HepG2 (cell line): Measurements from ENCODE around the gene LMCD1. TPM values are rescaled to one million over a fixed set of nuclear protein-coding genes. Genes with fewer than 3 reads are reported as not detected.

Experiments
- ATAC-seq: fragments of 200-7000 bp; cut with Tn5 transposase; 3 replicates; pipeline ENCODE4 v1.9.1; 2020; ENCODE audit warnings: mild to moderate bottlenecking, moderate library complexity
- BruUV-seq: library from RNA; stranded (reverse); fragments of 400-500 nt; replicated peaks from 2 replicates; lab custom pipeline; 2021; lab: Mats Ljungman, UMichigan
- CTCF ChIA-PET: fragments of 300-600 bp; formaldehyde crosslinking; extraction: SDS; loops from one replicate; lab custom pipeline; 2021; ENCODE audit warnings: low total read pairs, inconsistent platforms, low intra/inter-chr PET ratio; lab: Yijun Ruan, JAX
- POLR2A ChIA-PET: fragments of 350-600 bp; sonication (Branson Sonifier 250); formaldehyde crosslinking; loops from one replicate; lab custom pipeline; 2020; ENCODE audit warnings: antibody characterized with exemption, inconsistent platforms; lab: Yijun Ruan, JAX
- DNase-seq: peaks from one replicate; pipeline ENCODE4 v3.0.0-alpha.2; 2015; ENCODE audit warnings: low spot score
- FAIRE-seq: peaks from 3 replicates; lab custom pipeline; 2011; peaks lifted over from hg19 to GRCh38; lab: Jason Lieb, UNC
- H2AFZ ChIP-seq: one replicate; pipeline ENCODE4 v1.6.1; 2011; ENCODE audit warnings: low read length, inconsistent platforms
- H3K27ac ChIP-seq: fragments of 300-600 bp; 3 replicates; pipeline ENCODE4 v1.8.0; 2011; ENCODE audit warnings: mixed run types, mild to moderate bottlenecking, mixed read lengths, low read length, inconsistent platforms; ENCODE audit not compliant: insufficient read depth; ENCODE audit errors: extremely low read length
- H3K27me3 ChIP-seq, 2 experiments: fragments of 200-600 bp in 1 of 2; 2 replicates in 1 of 2; 3 replicates in 1 of 2; pipeline versions ENCODE4 v1.6.0 to v1.8.0; 2011; ENCODE audit warnings: low read length in 2 of 2, mild to moderate bottlenecking in 2 of 2, moderate library complexity in 2 of 2, inconsistent platforms in 1 of 2; ENCODE audit not compliant: insufficient read depth in 2 of 2, control insufficient read depth in 1 of 2
- H3K36me3 ChIP-seq, 2 experiments: fragments of 200-600 bp in 1 of 2; replicated peaks in 1 of 2; 2 replicates in 1 of 2; 3 replicates in 1 of 2; pipeline versions ENCODE4 v1.5.1 to v1.8.0; 2011; ENCODE audit warnings: low read length in 2 of 2, inconsistent platforms in 1 of 2; ENCODE audit not compliant: insufficient read depth in 2 of 2, control insufficient read depth in 1 of 2
- H3K4me1 ChIP-seq: 2 replicates; pipeline ENCODE4 v1.5.1; 2012; ENCODE audit warnings: low read length, inconsistent platforms; ENCODE audit not compliant: insufficient read depth
- H3K4me2 ChIP-seq: 2 replicates; pipeline ENCODE4 v1.6.0; 2011; ENCODE audit warnings: low read depth, low read length, inconsistent platforms
- H3K4me3 ChIP-seq, 3 experiments: fragments of 200-600 bp in 1 of 3; sonication (generic), shearing (Covaris generic) in 1 of 3; replicated peaks in 1 of 3; 2 replicates each; pipeline ENCODE4 v1.5.1; 2011 to 2016; ENCODE audit warnings: low read length in 3 of 3, inconsistent platforms in 2 of 3, low read depth in 2 of 3, mild to moderate bottlenecking in 2 of 3, control low read depth in 1 of 3, mixed read lengths in 1 of 3; ENCODE audit not compliant: insufficient read depth in 1 of 3
- H3K79me2 ChIP-seq: one replicate; pipeline ENCODE4 v1.6.1; 2011; ENCODE audit warnings: low read length, inconsistent platforms; ENCODE audit not compliant: insufficient read depth
- H3K9ac ChIP-seq: 2 replicates; pipeline ENCODE4 v1.6.0; 2011; ENCODE audit warnings: mild to moderate bottlenecking, low read depth, low read length, inconsistent platforms; ENCODE audit not compliant: insufficient read depth
- H3K9me3 ChIP-seq: 2 replicates; pipeline ENCODE4 v1.5.1; 2012; ENCODE audit warnings: mild to moderate bottlenecking, low read length
- H4K20me1 ChIP-seq: 2 replicates; pipeline ENCODE4 v1.6.0; 2011; ENCODE audit warnings: inconsistent platforms, mild to moderate bottlenecking, low read length, moderate library complexity; ENCODE audit not compliant: insufficient read depth
- ERF ChIP-seq: IDR thresholded peaks from 2 replicates; pipeline ENCODE4 v1.6.1; 2018; ENCODE audit warnings: missing biosample characterization, missing genetic modification reagents
- HHEX ChIP-seq: IDR thresholded peaks from 2 replicates; pipeline ENCODE4 v1.6.1; 2016; ENCODE audit warnings: control low read depth
- HOXA7 ChIP-seq: sonication (generic); formaldehyde crosslinking; IDR thresholded peaks from 2 replicates; pipeline ENCODE4 v1.8.1; 2022; ENCODE audit warnings: mild to moderate bottlenecking, missing genetic modification reagents, moderate library complexity
- IRF2 ChIP-seq: IDR thresholded peaks from 2 replicates; pipeline ENCODE4 v1.6.1; 2018; ENCODE audit warnings: missing genetic modification reagents, missing compliant biosample characterization
- KDM2A ChIP-seq: sonication (generic); formaldehyde crosslinking; IDR thresholded peaks from 2 replicates; pipeline ENCODE4 v1.4.0; 2020; ENCODE audit warnings: low read depth, missing genetic modification reagents, borderline replicate concordance
- KDM3A ChIP-seq: IDR thresholded peaks from 2 replicates; pipeline ENCODE4 v1.6.1; 2018; ENCODE audit warnings: low read depth, missing compliant biosample characterization
- MAFF ChIP-seq: IDR thresholded peaks from 2 replicates; pipeline ENCODE4 v1.6.1; 2011; ENCODE audit warnings: low read depth, low read length, improper control_type of control experiment
- MEIS2 ChIP-seq: sonication (generic); formaldehyde crosslinking; IDR thresholded peaks from 2 replicates; pipeline ENCODE4 v1.9.0; 2021; ENCODE audit warnings: mild to moderate bottlenecking, missing genetic modification reagents
- POLR2A ChIP-seq, 2 experiments: IDR thresholded peaks; 2 replicates each; pipeline ENCODE4 v1.6.1; 2011; ENCODE audit warnings: low read depth in 2 of 2, low read length in 2 of 2, mild to moderate bottlenecking in 1 of 2, moderate library complexity in 1 of 2; ENCODE audit not compliant: insufficient read depth in 1 of 2
- REL ChIP-seq: sonication (generic); formaldehyde crosslinking; conservative IDR thresholded peaks from 2 replicates; pipeline ENCODE4 v1.8.0; 2022; ENCODE audit warnings: mild to moderate bottlenecking, missing genetic modification reagents, moderate library complexity
- ZSCAN22 ChIP-seq: sonication (generic); formaldehyde crosslinking; IDR thresholded peaks from 2 replicates; pipeline ENCODE4 v1.4.0; 2020; ENCODE audit warnings: mild to moderate bottlenecking, missing genetic modification reagents
- WGBS: methylation state at CpG from one replicate; pipeline ENCODE4 v1.1.6; 2017; ENCODE audit warnings: low lambda C conversion rate; 5-methylcytosine and 5-hydroxymethylcytosine counted together
- in situ Hi-C: cut with HindIII; loops from 2 replicates; pipeline ENCODE4 v1.10.0; 2017; ENCODE audit warnings: low pct_unique_long_range_greater_than_20kb; ENCODE audit not compliant: extremely low pct_ligation_motif_present
- intact Hi-C: fragments of 100-400 bp; cut with micrococcal nuclease; formaldehyde crosslinking; loops from one replicate; pipeline ENCODE4 v1.10.0; 2022; ENCODE audit not compliant: unreplicated experiment
- polyA plus RNA-seq, 8 experiments: library from polyadenylated mRNA; depleted of rRNA in 3 of 8; stranded (reverse) in 7 of 8; unstranded in 1 of 8; fragments of >200 nt; fragmentation: Illumina TruSeq in 4 of 8; extraction: Trizol in 4 of 8; gene quantifications; 2 replicates each; pipeline versions ENCODE4 v1.2.1 to v1.2.3, GENCODE V29; 2011 to 2016; ENCODE audit warnings: low read depth in 4 of 8, missing spikeins in 1 of 8, mixed read lengths in 1 of 8; ENCODE audit not compliant: insufficient read depth in 1 of 8
- total RNA-seq, 5 experiments: library from RNA; depleted of rRNA; stranded (reverse); fragments of >200 nt; fragmentation: Illumina TruSeq; extraction: Trizol; gene quantifications; 2 replicates each; pipeline ENCODE4 v1.2.3, GENCODE V29; 2016; ENCODE audit warnings: low read depth in 1 of 5
- TF ChIP-seq, protein P1 (sequence below): conservative IDR thresholded peaks from 2 replicates; pipeline ENCODE4 v1.6.1; 2018; ENCODE audit warnings: missing genetic modification reagents
- TF ChIP-seq, protein P2 (sequence below): sonication (generic); formaldehyde crosslinking; IDR thresholded peaks from 2 replicates; pipeline ENCODE4 v1.9.0; 2022; ENCODE audit warnings: missing genetic modification reagents, mild to moderate bottlenecking, borderline replicate concordance
- TF ChIP-seq, protein P3 (sequence below): IDR thresholded peaks from 2 replicates; pipeline ENCODE4 v1.6.1; 2016; ENCODE audit warnings: mild to moderate bottlenecking
- TF ChIP-seq, protein P4 (sequence below): sonication (generic); formaldehyde crosslinking; IDR thresholded peaks from 2 replicates; pipeline ENCODE4 v1.8.0; 2022; ENCODE audit warnings: missing genetic modification reagents, low read depth, mild to moderate bottlenecking, borderline replicate concordance
- TF ChIP-seq, protein P5 (sequence below): IDR thresholded peaks from 2 replicates; pipeline ENCODE4 v1.6.1; 2016; ENCODE audit warnings: missing genetic modification reagents, missing compliant biosample characterization

LMCD1 gene
- total and polyA plus RNA-seq, 2 of the 13 experiments (the other 11 are each of a cell fraction or from before 2014, with no cell fraction given), result 6.2 to 7.1 TPM

DNA sequence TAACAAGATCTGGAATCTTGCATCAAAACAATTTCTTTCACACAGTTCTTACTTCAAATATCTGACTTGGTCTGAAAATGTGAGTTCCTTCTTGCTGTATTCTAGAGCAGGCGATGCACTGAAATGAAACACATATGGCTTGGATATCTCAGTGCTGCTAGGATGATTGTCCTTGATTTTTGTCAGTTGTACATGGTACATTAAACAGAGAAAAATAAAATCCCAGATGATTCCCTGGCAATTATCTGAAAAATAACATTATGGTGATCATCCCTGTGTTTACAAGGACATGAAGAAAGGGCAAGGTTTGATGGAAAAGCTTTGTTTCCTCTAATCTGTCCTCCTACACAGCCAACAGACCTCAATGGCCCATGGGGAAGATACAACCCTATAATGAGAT, 10.6 kb downstream of the LMCD1 start:
- no peak overlapping the region for H3K4me3 ChIP-seq
- peaks cover 20% of the 10 kb centered on the region for H3K4me1 ChIP-seq
- in situ Hi-C loops (no loop called here), intact Hi-C loops (no loop called here)
- H3K9ac ChIP-seq, result no peak overlapping the region
- ChIA-PET POLR2A (no interaction called here), CTCF (no interaction called here)
- no peaks in the 10 kb centered on the region for H4K20me1 ChIP-seq
- BruUV-seq, result no TSS peak
- no peak overlapping the region for H3K27ac ChIP-seq
- H2AFZ ChIP-seq, result no peak overlapping the region
- no peak overlapping the region for H3K4me2 ChIP-seq
- H3K9me3 ChIP-seq, result no peaks in the 10 kb centered on the region
- no peaks in the 10 kb centered on the region for H3K27me3 ChIP-seq
- FAIRE-seq (no peak), DNase-seq (no peak), ATAC-seq (no peak)
- peaks cover 0 to 5% of the 10 kb centered on the region in 2 experiments; a peak in 1 of 5 replicates for H3K36me3 ChIP-seq
- H3K79me2 ChIP-seq, result no peaks in the 10 kb centered on the region
- 100% methylated on average over 1 of the region's 1 CpG for WGBS
- TF ChIP-seq, protein P1, sequence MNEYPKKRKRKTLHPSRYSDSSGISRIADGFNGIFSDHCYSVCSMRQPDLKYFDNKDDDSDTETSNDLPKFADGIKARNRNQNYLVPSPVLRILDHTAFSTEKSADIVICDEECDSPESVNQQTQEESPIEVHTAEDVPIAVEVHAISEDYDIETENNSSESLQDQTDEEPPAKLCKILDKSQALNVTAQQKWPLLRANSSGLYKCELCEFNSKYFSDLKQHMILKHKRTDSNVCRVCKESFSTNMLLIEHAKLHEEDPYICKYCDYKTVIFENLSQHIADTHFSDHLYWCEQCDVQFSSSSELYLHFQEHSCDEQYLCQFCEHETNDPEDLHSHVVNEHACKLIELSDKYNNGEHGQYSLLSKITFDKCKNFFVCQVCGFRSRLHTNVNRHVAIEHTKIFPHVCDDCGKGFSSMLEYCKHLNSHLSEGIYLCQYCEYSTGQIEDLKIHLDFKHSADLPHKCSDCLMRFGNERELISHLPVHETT, result no peak
- TF ChIP-seq HOXA7 (CRISPR knock-in tag), result no peak
- no peak for TF ChIP-seq HHEX (CRISPR knock-in tag)
- TF ChIP-seq ZSCAN22 (CRISPR knock-in tag), result no peak
- TF ChIP-seq POLR2A (IDR thresholded peaks at IDR 0.05; ENCODE audit: insufficient read depth in 1 of 2, low read depth in 2 of 2, low read length in 2 of 2), result no peak
- TF ChIP-seq REL, result no peak
- TF ChIP-seq, protein P2, sequence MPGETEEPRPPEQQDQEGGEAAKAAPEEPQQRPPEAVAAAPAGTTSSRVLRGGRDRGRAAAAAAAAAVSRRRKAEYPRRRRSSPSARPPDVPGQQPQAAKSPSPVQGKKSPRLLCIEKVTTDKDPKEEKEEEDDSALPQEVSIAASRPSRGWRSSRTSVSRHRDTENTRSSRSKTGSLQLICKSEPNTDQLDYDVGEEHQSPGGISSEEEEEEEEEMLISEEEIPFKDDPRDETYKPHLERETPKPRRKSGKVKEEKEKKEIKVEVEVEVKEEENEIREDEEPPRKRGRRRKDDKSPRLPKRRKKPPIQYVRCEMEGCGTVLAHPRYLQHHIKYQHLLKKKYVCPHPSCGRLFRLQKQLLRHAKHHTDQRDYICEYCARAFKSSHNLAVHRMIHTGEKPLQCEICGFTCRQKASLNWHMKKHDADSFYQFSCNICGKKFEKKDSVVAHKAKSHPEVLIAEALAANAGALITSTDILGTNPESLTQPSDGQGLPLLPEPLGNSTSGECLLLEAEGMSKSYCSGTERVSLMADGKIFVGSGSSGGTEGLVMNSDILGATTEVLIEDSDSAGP (CRISPR knock-in tag), result no peak
- TF ChIP-seq ERF (CRISPR knock-in tag), result no peak
- TF ChIP-seq, protein P3, sequence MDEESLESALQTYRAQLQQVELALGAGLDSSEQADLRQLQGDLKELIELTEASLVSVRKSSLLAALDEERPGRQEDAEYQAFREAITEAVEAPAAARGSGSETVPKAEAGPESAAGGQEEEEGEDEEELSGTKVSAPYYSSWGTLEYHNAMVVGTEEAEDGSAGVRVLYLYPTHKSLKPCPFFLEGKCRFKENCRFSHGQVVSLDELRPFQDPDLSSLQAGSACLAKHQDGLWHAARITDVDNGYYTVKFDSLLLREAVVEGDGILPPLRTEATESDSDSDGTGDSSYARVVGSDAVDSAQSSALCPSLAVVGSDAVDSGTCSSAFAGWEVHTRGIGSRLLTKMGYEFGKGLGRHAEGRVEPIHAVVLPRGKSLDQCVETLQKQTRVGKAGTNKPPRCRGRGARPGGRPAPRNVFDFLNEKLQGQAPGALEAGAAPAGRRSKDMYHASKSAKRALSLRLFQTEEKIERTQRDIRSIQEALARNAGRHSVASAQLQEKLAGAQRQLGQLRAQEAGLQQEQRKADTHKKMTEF (CRISPR knock-in tag), result no peak
- no peak for TF ChIP-seq KDM3A
- TF ChIP-seq, protein P4, sequence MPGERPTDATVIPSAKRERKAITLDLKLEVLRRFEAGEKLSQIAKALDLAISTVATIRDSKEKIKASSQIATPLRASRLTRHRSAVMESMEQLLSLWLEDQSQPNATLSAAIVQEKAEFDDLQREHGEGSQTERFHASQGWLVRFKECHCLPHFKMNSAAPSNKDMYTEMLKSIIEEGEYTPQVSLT, result no peak
- TF ChIP-seq MEIS2, result no peak
- TF ChIP-seq MAFF, result no peak
- TF ChIP-seq KDM2A (CRISPR knock-in tag), result no peak
- TF ChIP-seq IRF2 (CRISPR knock-in tag), result no peak
- TF ChIP-seq, protein P5, sequence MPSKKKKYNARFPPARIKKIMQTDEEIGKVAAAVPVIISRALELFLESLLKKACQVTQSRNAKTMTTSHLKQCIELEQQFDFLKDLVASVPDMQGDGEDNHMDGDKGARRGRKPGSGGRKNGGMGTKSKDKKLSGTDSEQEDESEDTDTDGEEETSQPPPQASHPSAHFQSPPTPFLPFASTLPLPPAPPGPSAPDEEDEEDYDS (CRISPR knock-in tag), result no peak
